Measurements from ENCODE around the gene PDAP1.
"Not testable (repeated sequence)": the region's sequence is repeated elsewhere in the genome, so short reads cannot be mapped to it uniquely, and the experiment has no call there.

The PDAP1 gene

GRCh38 chr7:99397297-99397983 is 11.0 kb downstream of the PDAP1 start:
- FAIRE-seq, result no peak
- no peak for DNase-seq (ENCODE audit: extremely low spot score, insufficient read length, low read depth)

GRCh38 chr7:99396418-99397296 is 11.7 kb downstream of the PDAP1 start:
- no peak for FAIRE-seq

GRCh38 chr7:99395616-99396327 is 12.6 kb downstream of the PDAP1 start:
- peak; percentile 38 for FAIRE-seq
- DNase-seq (ENCODE audit: extremely low spot score, insufficient read length, low read depth), result no peak

More at GRCh38 chr7:99396418-99397296, 11.7 kb downstream of the PDAP1 start:
- no peak for DNase-seq (ENCODE audit: extremely low spot score, insufficient read length, low read depth)

- no peak for DNase-seq (ENCODE audit: extremely low spot score, insufficient read length, low read depth)
- no peak for FAIRE-seq
Observed at GRCh38 chr7:99394188-99394502, 14.3 kb downstream of the PDAP1 start.

GRCh38 chr7:99393355-99394187 is 14.8 kb downstream of the PDAP1 start:
- FAIRE-seq (no peak), DNase-seq (ENCODE audit: extremely low spot score, insufficient read length, low read depth) (no peak)

GRCh38 chr7:99392659-99393354 is 15.6 kb downstream of the PDAP1 start:
- DNase-seq (ENCODE audit: extremely low spot score, insufficient read length, low read depth) (no peak), FAIRE-seq (peak; percentile 60)

GRCh38 chr7:99392046-99392445 is 16.4 kb downstream of the PDAP1 start:
- DNase-seq (ENCODE audit: extremely low spot score, insufficient read length, low read depth) (no peak), FAIRE-seq (no peak)

- FAIRE-seq (no peak), DNase-seq (ENCODE audit: extremely low spot score, insufficient read length, low read depth) (no peak)
Observed at GRCh38 chr7:99390941-99391602, 17.3 kb downstream of the PDAP1 start.

GRCh38 chr7:99389772-99390171 is 18.6 kb downstream of the PDAP1 start:
- no peak for FAIRE-seq

GRCh38 chr7:99387912-99388311 is 20.5 kb downstream of the PDAP1 start:
- no peak for DNase-seq (ENCODE audit: extremely low spot score, insufficient read length, low read depth)
- no peak for FAIRE-seq

More at GRCh38 chr7:99389772-99390171, 18.6 kb downstream of the PDAP1 start:
- DNase-seq (ENCODE audit: extremely low spot score, insufficient read length, low read depth), result no peak

- FAIRE-seq; DNase-seq (ENCODE audit: extremely low spot score, insufficient read length, low read depth): not testable (repeated sequence)
Observed at GRCh38 chr7:99387239-99387635, 21.2 kb downstream of the PDAP1 start.

- DNase-seq (ENCODE audit: extremely low spot score, insufficient read length, low read depth) (no peak), FAIRE-seq (peak; percentile 55)
Observed at GRCh38 chr7:99386584-99387238, 21.7 kb downstream of the PDAP1 start.

- DNase-seq (ENCODE audit: extremely low spot score, insufficient read length, low read depth), result no peak
- FAIRE-seq, result no peak
Observed at GRCh38 chr7:99385564-99385963, 22.8 kb downstream of the PDAP1 start.

- DNase-seq (ENCODE audit: extremely low spot score, insufficient read length, low read depth), result no peak
- FAIRE-seq, result no peak
Observed at GRCh38 chr7:99384523-99384922, 23.9 kb downstream of the PDAP1 start.

GRCh38 chr7:99383791-99384370 is 24.5 kb downstream of the PDAP1 start:
- DNase-seq (ENCODE audit: extremely low spot score, insufficient read length, low read depth) (no peak), FAIRE-seq (no peak)

- DNase-seq (ENCODE audit: extremely low spot score, insufficient read length, low read depth) (no peak), FAIRE-seq (no peak)
Observed at GRCh38 chr7:99383203-99383602, 25.2 kb downstream of the PDAP1 start.

- FAIRE-seq (no peak), DNase-seq (ENCODE audit: extremely low spot score, insufficient read length, low read depth) (no peak)
Observed at GRCh38 chr7:99381664-99382075, 26.7 kb downstream of the PDAP1 start.

Measured in GM18507 (cell line).